ENCODE measurements around the gene GAGE10. TPM values are rescaled to one million over a fixed set of nuclear protein-coding genes. Genes with fewer than 3 reads are reported as not detected.

Gene GAGE10
- total and polyA plus RNA-seq, 2 of the 8 experiments (the other 6 are each of a cell fraction or from before 2014, with no cell fraction given) = not detected

GRCh38 chrX:49309401-49309981 lies 6.0 kb downstream of the GAGE10 start:
- peak overlapping the region; percentile 32; the same call in 1 of the 2 replicates for H2BK20ac ChIP-seq (ENCODE audit: low read length)
- H3K4me2 ChIP-seq (ENCODE audit: insufficient read depth in 1 of 2, low read depth in 2 of 2, low read length in 2 of 2) = peak overlapping the region; percentile 66 to 80
- H3K56ac ChIP-seq (replicated peaks; ENCODE audit: insufficient read length, low read depth, low read length) = no peak overlapping the region
- peak overlapping the region; percentile 7 to 52 (median 22); a peak in 4 of 8 replicates for H3K4me3 ChIP-seq (ENCODE audit: extremely low read depth in 1 of 4, insufficient read depth in 2 of 4, low read depth in 3 of 4, low read length in 4 of 4)
- H3K9ac ChIP-seq (replicated peaks in 1 of 4; ENCODE audit: extremely low read depth in 1 of 4, low read depth in 3 of 4, low read length in 3 of 4) = no peak overlapping the region
- H3K9me3 ChIP-seq (ENCODE audit: insufficient read depth in 2 of 2, low read depth in 1 of 2, low read length in 1 of 2) = no peaks in the 10 kb centered on the region
- no peak overlapping the region for H2AK5ac ChIP-seq (ENCODE audit: low read depth, low read length)
- DNase-seq (ENCODE audit: low read depth in 1 of 2, low spot score in 2 of 2) (peak in 1 of 2 experiments; percentile 29), FAIRE-seq (peak; percentile 94)
- H2BK15ac ChIP-seq (ENCODE audit: low read length) = no peak overlapping the region
- H2BK12ac ChIP-seq (ENCODE audit: low read depth, low read length) = no peak overlapping the region
- no peak overlapping the region for H3K4ac ChIP-seq (replicated peaks; ENCODE audit: insufficient read length, low read depth, low read length)
- H4K91ac ChIP-seq (replicated peaks; ENCODE audit: insufficient read length, low read length) = no peak overlapping the region
- H3K79me2 ChIP-seq (ENCODE audit: control insufficient read depth in 1 of 2, insufficient read depth in 2 of 2, low read length in 2 of 2) = no peaks in the 10 kb centered on the region
- no peak overlapping the region for H3K14ac ChIP-seq (ENCODE audit: insufficient read length)
- H3K23ac ChIP-seq (ENCODE audit: insufficient read length) = no peak overlapping the region
- WGBS, 2 experiments (ENCODE audit: extremely low coverage in 1 of 2, insufficient coverage in 1 of 2, insufficient read length in 1 of 2, insufficient replicate concordance in 2 of 2, low coverage in 1 of 2, low lambda C conversion rate in 2 of 2, missing lambda C conversion rate in 1 of 2) = 12% methylated on average over 8 of the region's 8 CpGs; no CpG with 5 or more reads in 1 of the 2 experiments
- CTCF ChIA-PET (ENCODE audit: partially characterized antibody) = interaction anchor here (1.4 kb wide), 1 partner anchor 18 kb away, joined by 5 read pairs; no protein-coding TSS in a partner anchor
- POLR2A ChIA-PET (ENCODE audit: partially characterized antibody) = interaction anchor here (0.8 to 2.0 kb wide), 3 partner anchors 13 to 119 kb away, joined by 3 to 5 read pairs (median 3); no protein-coding TSS in a partner anchor
- 0 out of 2 replicates have a peak overlapping the region, but pooled peaks have one; percentile 81 for H2BK5ac ChIP-seq (ENCODE audit: low read depth, low read length)
- no peaks in the 10 kb centered on the region for H4K20me1 ChIP-seq (replicated peaks in 1 of 2; ENCODE audit: control insufficient read depth in 1 of 2, insufficient read depth in 2 of 2, low read length in 2 of 2)
- H2BK120ac ChIP-seq (replicated peaks; ENCODE audit: low read depth, low read length) = no peak overlapping the region
- no peaks in the 10 kb centered on the region for H3K36me3 ChIP-seq (ENCODE audit: control insufficient read depth in 2 of 4, insufficient read depth in 4 of 4, low read length in 3 of 4)
- no peak overlapping the region for H4K8ac ChIP-seq (ENCODE audit: extremely low read depth, insufficient read depth, low read length)
- no peak overlapping the region for H2AFZ ChIP-seq (ENCODE audit: low read length)
- H3K27me3 ChIP-seq (replicated peaks in 1 of 4; ENCODE audit: control insufficient read depth in 3 of 4, extremely low read depth in 1 of 4, insufficient read depth in 3 of 4, low read length in 3 of 4) = no peaks in the 10 kb centered on the region
- H3K27ac ChIP-seq (ENCODE audit: low read depth, low read length) = peak overlapping the region; percentile 86; the same call in 1 of the 2 replicates
- H3K79me1 ChIP-seq (ENCODE audit: low read depth, low read length) = no peaks in the 10 kb centered on the region
- H3K18ac ChIP-seq (ENCODE audit: extremely low read depth, low read length) = no peak overlapping the region
- peaks cover 4 to 22% (median 13%) of the 10 kb centered on the region in 4 experiments for H3K4me1 ChIP-seq (replicated peaks in 1 of 4; ENCODE audit: control insufficient read depth in 3 of 4, insufficient read depth in 4 of 4, low read length in 3 of 4)
- no peaks in the 10 kb centered on the region; the same call in 1 of the 2 replicates for H3K23me2 ChIP-seq (ENCODE audit: low read depth, low read length)
- H4K5ac ChIP-seq (ENCODE audit: insufficient read length, low read depth, low read length) = peak overlapping the region; percentile 95

Measured in H1 (cell line).